ENCODE measurements around the gene ZFYVE9.
"Not testable (repeated sequence)": the region's sequence is repeated elsewhere in the genome, so short reads cannot be mapped to it uniquely, and the experiment has no call there.

ZFYVE9 gene

GRCh38 chr1:52152572-52152971 lies 10.7 kb downstream of the ZFYVE9 start:
- DNase-seq: no peak

DNA sequence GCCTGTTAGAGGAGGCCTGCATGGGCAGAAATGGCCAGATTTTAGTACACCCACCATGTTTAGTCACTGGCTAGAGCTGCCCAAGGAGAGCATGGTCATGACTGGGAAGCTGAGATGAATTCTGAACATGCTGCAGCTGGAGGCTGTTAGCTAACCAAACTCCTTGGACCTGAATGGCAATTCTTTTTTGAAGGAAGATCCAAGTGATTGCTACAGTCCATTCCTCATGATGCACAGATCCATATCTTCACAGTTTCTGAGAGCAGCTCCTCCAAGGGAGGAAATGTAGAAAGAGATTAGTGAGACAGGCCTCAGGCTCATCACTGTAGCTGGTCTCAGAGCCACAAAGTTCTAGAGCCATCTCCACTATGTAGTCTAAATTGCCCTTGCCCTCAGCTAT lies 11.1 kb downstream of the ZFYVE9 start:
- DNase-seq: no peak

- no peak for DNase-seq
Observed at GRCh38 chr1:52153898-52154297, 12.0 kb downstream of the ZFYVE9 start.

DNA sequence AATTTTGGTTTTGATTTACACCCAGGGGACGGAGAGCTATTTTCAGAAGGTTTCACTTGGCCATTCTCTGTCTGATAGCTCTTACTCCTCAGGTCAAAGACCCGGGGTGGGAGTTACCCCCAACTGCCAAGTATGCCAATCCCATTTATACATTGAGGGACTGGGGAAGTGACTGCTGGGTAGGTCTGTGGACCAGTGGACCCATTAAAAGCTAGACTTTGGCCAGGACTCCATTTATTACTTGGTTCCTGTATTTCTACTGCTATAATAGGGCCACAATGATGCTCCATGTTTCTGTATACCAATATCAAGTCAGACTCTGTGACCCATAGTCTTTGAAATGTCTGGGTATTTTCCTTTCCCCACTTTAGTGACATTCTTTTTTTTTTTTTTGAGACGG lies 14.6 kb downstream of the ZFYVE9 start:
- DNase-seq: no peak

DNA sequence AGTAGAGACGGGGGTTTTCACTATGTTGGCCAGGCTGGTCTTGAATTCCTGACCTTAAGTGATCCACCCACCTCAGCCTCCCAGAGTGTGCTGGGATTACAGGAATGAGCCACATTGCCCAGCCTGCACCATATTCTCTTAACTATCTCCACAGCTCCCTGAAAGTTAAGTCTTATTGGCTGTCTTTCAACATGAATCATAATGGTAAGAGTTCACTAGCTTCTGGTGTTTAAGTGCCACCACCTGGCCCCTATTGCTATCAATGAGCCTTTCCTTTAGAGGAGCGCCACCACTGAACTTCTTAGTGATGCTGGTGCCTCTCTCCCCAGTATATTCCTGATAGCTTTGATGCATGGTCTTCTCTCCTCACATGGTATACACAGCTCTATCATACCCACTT lies 15.7 kb downstream of the ZFYVE9 start:
- DNase-seq: no peak

- DNase-seq: no peak
Observed at GRCh38 chr1:52158218-52158617, 16.3 kb downstream of the ZFYVE9 start.

GRCh38 chr1:52159033-52159789 lies 17.3 kb downstream of the ZFYVE9 start:
- DNase-seq: no peak

DNA sequence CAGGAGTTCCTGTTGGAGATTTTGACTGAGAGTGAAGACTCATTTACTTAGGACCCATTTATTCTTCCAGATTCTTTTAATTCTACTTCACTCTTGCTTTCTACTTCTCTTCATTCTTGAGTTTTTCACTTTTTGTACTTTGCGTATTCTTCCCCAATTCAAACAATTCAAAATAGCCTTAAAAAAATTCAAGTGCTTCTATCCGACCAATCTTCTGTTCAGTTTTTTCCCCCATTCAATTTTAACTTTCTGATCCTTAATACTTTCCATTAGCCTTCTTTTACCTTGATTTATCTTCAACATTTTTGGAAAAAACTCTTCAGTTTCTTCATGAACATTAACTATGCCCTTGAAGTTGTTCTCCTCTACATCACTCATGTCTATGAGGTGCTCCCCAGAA lies 21.1 kb downstream of the ZFYVE9 start:
- DNase-seq: no peak

GRCh38 chr1:52164604-52165003 lies 22.7 kb downstream of the ZFYVE9 start:
- no peak for DNase-seq

DNA sequence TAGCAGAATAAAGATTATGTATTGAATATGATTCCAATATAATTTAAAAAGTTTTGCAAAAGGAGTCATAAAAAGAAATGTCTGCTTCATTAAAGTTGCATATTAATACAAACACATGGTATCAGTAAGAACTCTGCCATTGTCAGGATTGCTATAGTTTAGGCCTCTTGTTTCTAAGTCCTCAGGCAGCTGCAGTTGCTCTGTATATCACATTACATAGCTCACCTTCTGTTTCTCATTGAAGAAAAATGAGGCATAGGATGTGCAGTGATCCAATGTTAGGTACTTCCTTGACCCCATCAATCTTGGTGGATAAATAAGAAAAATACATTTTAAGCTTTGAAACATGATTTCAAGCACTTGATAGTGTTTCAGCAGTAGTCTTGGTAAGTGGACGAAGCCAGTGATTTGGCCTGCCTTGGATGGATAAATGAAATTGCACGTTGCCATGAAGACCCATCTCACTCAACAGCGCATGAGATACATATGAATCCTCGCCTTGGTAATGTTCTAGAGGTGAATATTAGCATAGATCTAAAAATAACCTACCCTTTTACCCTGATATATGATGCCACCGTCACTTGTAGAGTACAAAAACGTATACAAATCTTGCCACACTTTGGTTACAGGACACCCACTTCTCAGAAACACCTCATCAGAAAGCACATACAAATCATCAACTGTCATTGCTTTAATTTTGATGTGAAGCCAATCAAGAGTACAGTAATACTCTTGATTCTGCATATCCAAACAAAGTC lies 25.3 kb downstream of the ZFYVE9 start:
- DNase-seq: no peak

- DNase-seq: no peak
Observed at GRCh38 chr1:52168373-52169080, 26.6 kb downstream of the ZFYVE9 start.

DNA sequence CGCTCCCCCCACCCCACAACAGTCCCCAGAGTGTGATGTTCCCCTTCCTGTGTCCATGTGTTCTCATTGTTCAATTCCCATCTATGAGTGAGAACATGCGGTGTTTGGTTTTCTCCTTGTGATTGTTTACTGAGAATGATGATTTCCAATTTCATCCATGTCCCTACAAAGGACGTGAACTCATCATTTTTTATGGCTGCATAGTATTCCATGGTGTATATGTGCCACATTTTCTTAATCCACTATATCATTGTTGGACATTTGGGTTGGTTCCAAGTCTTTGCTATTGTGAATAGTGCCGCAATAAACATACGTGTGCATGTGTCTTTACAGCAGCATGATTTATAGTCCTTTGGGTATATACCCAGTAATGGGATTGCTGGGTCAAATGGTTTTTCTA lies 29.3 kb downstream of the ZFYVE9 start:
- DNase-seq: not testable (repeated sequence)

- DNase-seq: peak; percentile 30
Observed at GRCh38 chr1:52179073-52179472, 37.2 kb downstream of the ZFYVE9 start.

GRCh38 chr1:52180176-52180575 lies 38.3 kb downstream of the ZFYVE9 start:
- no peak for DNase-seq

DNA sequence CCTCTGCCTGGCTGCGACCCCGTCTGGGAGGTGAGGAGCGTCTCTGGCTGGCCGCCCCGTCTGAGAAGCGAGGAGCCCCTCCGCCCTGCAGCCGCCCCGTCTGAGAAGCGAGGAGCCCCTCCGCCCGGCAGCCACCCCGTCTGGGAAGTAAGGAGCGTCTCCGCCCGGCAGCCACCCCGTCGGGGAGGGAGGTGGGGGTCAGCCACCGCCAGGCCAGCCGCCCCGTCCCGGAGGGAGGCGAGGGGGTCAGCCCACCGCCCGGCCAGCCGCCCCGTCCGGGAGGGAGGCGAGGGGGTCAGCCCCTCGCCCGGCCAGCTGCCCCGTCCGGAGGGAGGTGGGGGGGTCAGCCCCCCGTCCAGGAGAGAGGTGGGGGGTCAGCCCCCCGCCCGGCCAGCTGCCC lies 39.9 kb downstream of the ZFYVE9 start:
- DNase-seq: not testable (repeated sequence)

GRCh38 chr1:52182328-52182727 lies 40.4 kb downstream of the ZFYVE9 start:
- DNase-seq: not testable (repeated sequence)

- no peak for DNase-seq
Observed at GRCh38 chr1:52182874-52183400, 41.0 kb downstream of the ZFYVE9 start.

DNA sequence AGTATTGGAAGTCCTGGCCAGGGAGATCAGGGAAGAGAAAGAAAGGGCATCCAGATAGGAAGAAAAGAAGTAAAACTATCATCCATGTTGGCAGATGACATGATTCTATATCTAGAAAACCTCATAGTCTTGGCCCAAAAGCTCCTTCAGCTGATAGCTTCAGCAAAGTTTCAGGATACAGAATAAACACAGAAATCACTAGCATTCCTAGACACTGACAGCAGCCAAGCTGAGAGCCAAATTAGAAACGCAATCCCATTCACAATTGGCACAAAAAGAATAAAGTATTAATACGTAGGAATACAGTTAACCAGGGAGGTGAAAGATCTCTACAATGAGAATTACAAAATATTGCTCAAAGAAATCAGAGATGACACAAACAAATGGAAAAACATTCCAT lies 44.6 kb downstream of the ZFYVE9 start:
- DNase-seq: no peak

- peak; percentile 60 for DNase-seq
Observed at GRCh38 chr1:52189898-52190480, 48.1 kb downstream of the ZFYVE9 start.

DNA sequence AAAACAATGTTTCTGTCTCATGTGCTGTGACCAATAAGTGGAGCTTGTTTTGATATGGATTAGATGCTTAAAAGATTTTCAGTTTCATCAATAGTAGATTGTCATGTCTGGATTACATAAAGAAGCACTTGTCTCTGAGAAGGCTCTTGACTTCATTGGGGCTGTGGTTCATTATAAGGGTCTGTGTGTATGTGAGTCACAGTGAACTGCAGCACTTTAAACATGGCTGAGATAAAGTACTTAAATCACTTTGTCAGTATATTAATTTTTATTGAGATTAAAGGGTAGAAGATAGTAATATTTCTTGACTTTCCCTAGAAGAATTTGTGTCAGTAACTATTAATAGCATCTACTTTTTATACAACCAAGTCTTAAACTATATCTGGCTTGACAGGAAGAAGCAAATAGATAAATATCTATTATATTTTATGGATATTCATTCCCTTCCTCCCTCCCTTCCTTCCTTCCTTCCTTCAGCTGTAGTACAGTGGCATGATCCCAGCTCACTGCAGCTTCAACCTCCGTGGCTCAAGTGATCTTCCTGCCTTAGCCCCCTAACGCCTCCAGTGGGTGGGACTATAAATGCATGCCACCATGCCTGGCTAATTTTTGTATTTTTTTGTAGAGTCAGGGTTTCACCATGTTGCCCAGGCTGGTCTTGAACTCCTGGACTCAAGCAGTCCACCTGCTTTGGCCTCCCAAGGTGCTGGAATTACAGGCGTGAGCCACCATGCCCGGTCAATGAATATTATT lies 48.8 kb downstream of the ZFYVE9 start:
- DNase-seq: no peak

DNA sequence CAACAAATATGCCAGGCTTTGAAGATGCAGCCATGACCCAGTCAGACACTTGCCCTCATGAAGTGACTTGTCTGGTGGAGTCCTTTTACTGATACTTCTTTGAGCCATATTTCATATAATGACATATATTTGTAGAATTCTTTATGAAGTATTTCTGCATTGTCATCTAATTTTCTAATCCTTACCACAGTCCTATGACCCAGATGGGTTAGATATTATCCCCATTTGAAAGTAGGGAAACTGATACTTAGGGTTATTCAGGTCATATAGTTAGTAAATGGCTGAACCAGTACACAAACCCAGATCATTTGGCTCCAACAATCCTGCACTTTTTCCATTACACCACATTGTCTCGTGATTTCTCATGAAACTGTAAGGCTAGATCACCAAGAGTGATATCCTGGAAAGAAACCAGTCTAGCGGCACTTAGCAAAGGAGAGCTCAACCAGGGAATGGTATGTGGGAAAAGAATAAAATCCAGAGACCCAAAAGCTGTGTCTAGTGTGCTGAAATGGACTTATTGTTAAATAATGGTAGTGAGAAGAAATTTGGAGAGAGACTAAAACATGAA lies 49.6 kb downstream of the ZFYVE9 start:
- no peak for DNase-seq

DNA sequence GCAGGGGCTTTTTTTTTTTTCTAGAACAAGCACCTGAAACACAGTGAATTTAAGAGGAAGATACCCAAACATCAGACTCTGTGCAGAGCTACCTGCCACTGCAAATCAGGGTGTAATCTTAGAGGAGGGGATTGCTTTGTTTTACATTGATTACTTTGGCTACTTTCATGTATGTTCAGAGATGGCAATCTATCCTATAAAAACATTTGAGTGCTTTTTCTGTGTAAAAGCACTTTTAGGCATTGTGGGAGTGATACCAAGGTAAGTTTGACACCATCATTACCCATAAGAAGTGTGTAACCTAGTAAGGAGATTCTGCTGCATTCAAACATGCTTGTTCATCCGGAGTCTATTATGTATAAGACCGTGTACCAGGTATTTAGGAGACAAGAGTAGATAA lies 50.1 kb downstream of the ZFYVE9 start:
- DNase-seq: no peak
